K562 (cell line): ENCODE results near the gene USHBP1. TPM values are rescaled to one million over a fixed set of nuclear protein-coding genes. Genes with fewer than 3 reads are reported as not detected.

Experiments
- ATAC-seq: fragments of 200-7000 bp; cut with Tn5 transposase; 3 replicates; pipeline ENCODE4 v1.9.1; 2020; ENCODE audit warnings: moderate library complexity
- BruUV-seq: library from RNA; stranded (reverse); fragments of 400-500 nt; replicated peaks from 2 replicates; lab custom pipeline; 2021; lab: Mats Ljungman, UMichigan
- CTCF ChIA-PET: fragments of 300-600 bp; formaldehyde crosslinking; extraction: SDS; loops from one replicate; lab custom pipeline; 2021; ENCODE audit warnings: low intra/inter-chr PET ratio; lab: Yijun Ruan, JAX
- POLR2A ChIA-PET: fragments of 300-600, 350-650 bp; sonication (Branson Sonifier 250); formaldehyde crosslinking; extraction: SDS; loops from one replicate; lab custom pipeline; 2021; ENCODE audit warnings: antibody characterized with exemption, inconsistent platforms; lab: Yijun Ruan, JAX
- DNase-seq, 4 experiments: peaks; one replicate each; pipeline versions ENCODE4 v3.0.0 to v3.0.0-alpha.2; 2011 to 2018; ENCODE audit warnings: low spot score in 3 of 4, mixed read lengths in 3 of 4; ENCODE audit errors: extremely low read depth in 1 of 4
- FAIRE-seq: peaks from 2 replicates; lab custom pipeline; 2011; peaks lifted over from hg19 to GRCh38; lab: Jason Lieb, UNC
- H2AFZ ChIP-seq: 2 replicates; pipeline ENCODE4 v1.6.0; 2011; ENCODE audit warnings: low read depth, low read length, control low read depth, inconsistent platforms
- H3K27ac ChIP-seq: fragments of 200-600 bp; 3 replicates; pipeline ENCODE4 v1.8.0; 2011; ENCODE audit warnings: low read depth, mild to moderate bottlenecking, control low read depth, inconsistent platforms, low read length, moderate library complexity, mixed read lengths; ENCODE audit errors: extremely low read depth
- H3K27me3 ChIP-seq, 2 experiments: fragments of 300-600 bp in 1 of 2; 2 replicates in 1 of 2; 3 replicates in 1 of 2; pipeline versions ENCODE4 v1.6.0 to v1.8.0; 2011; ENCODE audit warnings: inconsistent platforms in 2 of 2, low read length in 2 of 2, mild to moderate bottlenecking in 1 of 2, mixed read lengths in 1 of 2, moderate library complexity in 1 of 2; ENCODE audit not compliant: control insufficient read depth in 2 of 2, insufficient read depth in 2 of 2
- H3K36me3 ChIP-seq: fragments of 300-600 bp; 3 replicates; pipeline ENCODE4 v1.8.0; 2011; ENCODE audit warnings: mild to moderate bottlenecking, low read length, inconsistent platforms; ENCODE audit not compliant: control insufficient read depth, insufficient read depth
- H3K4me1 ChIP-seq, 2 experiments: fragments of 200-600 bp in 1 of 2; replicated peaks in 1 of 2; 2 replicates in 1 of 2; 3 replicates in 1 of 2; pipeline versions ENCODE4 v1.5.1 to v1.8.0; 2011; ENCODE audit warnings: inconsistent platforms in 2 of 2, low read length in 2 of 2, mild to moderate bottlenecking in 1 of 2, mixed read lengths in 1 of 2, moderate library complexity in 1 of 2; ENCODE audit not compliant: control insufficient read depth in 2 of 2, insufficient read depth in 2 of 2
- H3K4me2 ChIP-seq: 2 replicates; pipeline ENCODE4 v1.6.1; 2011; ENCODE audit warnings: low read length, control low read depth, inconsistent platforms, mixed read lengths; ENCODE audit not compliant: insufficient read depth
- H3K4me3 ChIP-seq: fragments of 200-600 bp; sonication (generic), shearing (Covaris generic); 2 replicates; pipeline ENCODE4 v1.5.1; 2016; ENCODE audit warnings: control low read depth, inconsistent platforms
- H3K79me2 ChIP-seq: fragments of 200-600 bp; 3 replicates; pipeline ENCODE4 v1.8.0; 2011; ENCODE audit warnings: low read length, inconsistent platforms; ENCODE audit not compliant: control insufficient read depth, insufficient read depth
- H3K9ac ChIP-seq, 2 experiments: 2 replicates each; pipeline versions ENCODE4 v1.6.0 to v1.6.1; 2011; ENCODE audit warnings: low read depth in 2 of 2, low read length in 2 of 2, control low read depth in 1 of 2, inconsistent platforms in 1 of 2, mild to moderate bottlenecking in 1 of 2, mixed read lengths in 1 of 2; ENCODE audit not compliant: insufficient read depth in 1 of 2
- H3K9me1 ChIP-seq: one replicate; pipeline ENCODE4 v1.6.0; 2011; ENCODE audit warnings: inconsistent platforms, mild to moderate bottlenecking, low read length, moderate library complexity; ENCODE audit not compliant: control insufficient read depth, insufficient read depth
- H3K9me3 ChIP-seq: replicated peaks from 2 replicates; pipeline ENCODE4 v1.5.1; 2011; ENCODE audit warnings: low read depth, low read length, inconsistent platforms; ENCODE audit not compliant: control insufficient read depth, insufficient read depth
- H4K20me1 ChIP-seq: replicated peaks from 2 replicates; pipeline ENCODE4 v1.6.1; 2011; ENCODE audit warnings: low read length, inconsistent platforms, mixed read lengths; ENCODE audit not compliant: control insufficient read depth, insufficient read depth
- ATF7 ChIP-seq: fragments of 450-650 bp; IDR thresholded peaks from 2 replicates; pipeline ENCODE4 v1.7.1; 2014; ENCODE audit warnings: mild to moderate bottlenecking, moderate library complexity
- BCL6 ChIP-seq: fragments of 250-450 bp; sonication (Bioruptor Pico); IDR thresholded peaks from 2 replicates; pipeline ENCODE4 v1.4.0; 2020
- ETV6 ChIP-seq, 3 experiments: fragments of 150-350 bp in 1 of 3; sonication (generic) in 1 of 3; formaldehyde crosslinking in 1 of 3; IDR thresholded peaks; 2 replicates each; pipeline versions ENCODE4 v1.6.1 to v1.8.0; 2014 to 2022; ENCODE audit warnings: borderline replicate concordance in 2 of 3, low read depth in 2 of 3, antibody characterized with exemption in 1 of 3, low read length in 1 of 3, mild to moderate bottlenecking in 1 of 3, missing genetic modification reagents in 1 of 3
- LEF1 ChIP-seq: fragments of 450-650 bp; IDR thresholded peaks from 2 replicates; pipeline ENCODE4 v1.6.1; 2016; ENCODE audit warnings: mild to moderate bottlenecking
- POLR2AphosphoS2 ChIP-seq: IDR thresholded peaks from 2 replicates; pipeline ENCODE4 v1.6.1; 2012; ENCODE audit warnings: low read length, improper control_type of control experiment
- POLR2AphosphoS5 ChIP-seq: IDR thresholded peaks from 2 replicates; pipeline ENCODE4 v1.6.1; 2011; ENCODE audit warnings: mild to moderate bottlenecking, low read depth, low read length, moderate library complexity; ENCODE audit not compliant: control insufficient read depth, insufficient read depth
- ZNF121 ChIP-seq: sonication (generic); formaldehyde crosslinking; conservative IDR thresholded peaks from 2 replicates; pipeline ENCODE4 v1.8.0; 2022; ENCODE audit warnings: missing genetic modification reagents
- WGBS: fragments of 100-300 bp; shearing (Covaris generic); methylation state at CpG from one replicate; pipeline ENCODE4 v1.1.6; 2016; ENCODE audit warnings: low coverage, mixed read lengths; ENCODE audit not compliant: insufficient coverage; ENCODE audit errors: missing lambda C conversion rate; 5-methylcytosine and 5-hydroxymethylcytosine counted together
- in situ Hi-C: fragments of 300-500 bp; cut with MboI; formaldehyde crosslinking; loops from 4 replicates; pipeline ENCODE4 v1.15.0; 2018; ENCODE audit warnings: inconsistent platforms, mixed read lengths
- intact Hi-C: fragments of 100-400 bp; cut with micrococcal nuclease; formaldehyde crosslinking; loops from 2 replicates; pipeline ENCODE4 v1.14.2; 2022
- polyA plus RNA-seq, 8 experiments: library from polyadenylated mRNA; depleted of rRNA in 4 of 8; stranded (reverse) in 5 of 8; unstranded in 3 of 8; fragments of >200 nt; fragmentation: Nextera tagmentation in 2 of 8; fragmentation: Illumina TruSeq in 1 of 8; extraction: Ambion mirVana in 2 of 8; extraction: Trizol in 1 of 8; gene quantifications; 2 replicates each; pipeline versions ENCODE4 v1.2.1 to v1.2.3, GENCODE V29; 2011 to 2014; ENCODE audit warnings: inconsistent platforms in 1 of 8, missing spikeins in 1 of 8
- total RNA-seq, 7 experiments: library from RNA; depleted of rRNA in 6 of 7; stranded (reverse); fragments of >200 nt in 6 of 7; fragmentation: Illumina TruSeq in 2 of 7; extraction: Trizol in 2 of 7; gene quantifications; 2 replicates each; pipeline versions ENCODE4 v1.2.1 to v1.2.3, GENCODE V29; 2011 to 2021; ENCODE audit warnings: low replicate concordance in 1 of 7
- TF ChIP-seq, protein P1 (sequence below): sonication (generic); formaldehyde crosslinking; IDR thresholded peaks from 2 replicates; pipeline ENCODE4 v1.4.0; 2020; ENCODE audit warnings: mild to moderate bottlenecking, missing genetic modification reagents
- TF ChIP-seq, protein P2 (sequence below): fragments of 250-450 bp; sonication (Bioruptor Pico); IDR thresholded peaks from 2 replicates; pipeline ENCODE4 v1.9.0; 2021; ENCODE audit warnings: mild to moderate bottlenecking
- TF ChIP-seq, protein P3 (sequence below): sonication (generic); formaldehyde crosslinking; IDR thresholded peaks from 2 replicates; pipeline ENCODE4 v1.8.0; 2022; ENCODE audit warnings: mild to moderate bottlenecking, missing genetic modification reagents

The USHBP1 gene
- total and polyA plus RNA-seq, 9 of the 15 experiments (the other 6 are each of a cell fraction or from before 2014, with no cell fraction given) = 0.03 to 0.10 (median 0.05) TPM; not detected in 5

DNA sequence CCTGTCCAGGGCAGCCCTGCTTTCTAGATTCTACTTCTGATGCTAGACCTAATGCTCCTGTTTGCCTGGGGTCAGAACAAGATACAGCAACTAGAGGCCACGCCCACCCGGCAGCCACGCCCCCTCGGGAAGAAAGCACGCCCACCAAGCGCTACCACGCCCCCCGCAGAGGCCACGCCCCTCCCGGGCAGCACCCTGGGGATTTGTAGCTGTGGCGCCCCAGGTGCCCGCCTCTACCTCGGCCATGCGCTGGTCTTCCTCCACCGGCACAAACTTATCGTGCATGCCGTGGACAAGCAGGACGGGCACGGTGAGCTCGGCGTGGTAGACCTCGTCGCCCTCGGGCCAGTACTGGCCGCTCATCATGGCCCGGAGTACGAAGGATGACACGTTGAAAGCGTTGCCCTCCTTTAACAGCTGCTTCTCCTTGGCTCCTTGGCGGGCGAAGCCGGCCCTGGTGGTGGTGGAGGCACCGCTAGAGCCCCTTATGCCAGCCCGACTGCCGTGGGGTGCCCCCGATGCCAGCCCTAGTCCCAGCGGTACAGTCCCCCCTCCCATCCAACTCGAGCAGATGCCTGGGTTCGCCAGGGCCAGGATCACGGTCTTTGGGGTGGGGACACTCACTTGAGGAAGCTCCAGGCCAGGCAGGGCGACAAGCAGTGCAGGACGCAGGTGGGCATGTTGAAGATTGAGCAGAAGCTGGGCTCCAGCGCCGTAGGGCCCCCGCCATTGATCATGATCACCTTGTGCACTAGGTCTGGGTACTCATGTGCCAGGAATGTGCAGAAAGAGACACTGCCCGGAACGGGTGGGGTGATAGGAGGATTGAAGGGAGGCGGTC, 29.7 kb upstream of the USHBP1 start (continued):
- TF ChIP-seq, protein P1, sequence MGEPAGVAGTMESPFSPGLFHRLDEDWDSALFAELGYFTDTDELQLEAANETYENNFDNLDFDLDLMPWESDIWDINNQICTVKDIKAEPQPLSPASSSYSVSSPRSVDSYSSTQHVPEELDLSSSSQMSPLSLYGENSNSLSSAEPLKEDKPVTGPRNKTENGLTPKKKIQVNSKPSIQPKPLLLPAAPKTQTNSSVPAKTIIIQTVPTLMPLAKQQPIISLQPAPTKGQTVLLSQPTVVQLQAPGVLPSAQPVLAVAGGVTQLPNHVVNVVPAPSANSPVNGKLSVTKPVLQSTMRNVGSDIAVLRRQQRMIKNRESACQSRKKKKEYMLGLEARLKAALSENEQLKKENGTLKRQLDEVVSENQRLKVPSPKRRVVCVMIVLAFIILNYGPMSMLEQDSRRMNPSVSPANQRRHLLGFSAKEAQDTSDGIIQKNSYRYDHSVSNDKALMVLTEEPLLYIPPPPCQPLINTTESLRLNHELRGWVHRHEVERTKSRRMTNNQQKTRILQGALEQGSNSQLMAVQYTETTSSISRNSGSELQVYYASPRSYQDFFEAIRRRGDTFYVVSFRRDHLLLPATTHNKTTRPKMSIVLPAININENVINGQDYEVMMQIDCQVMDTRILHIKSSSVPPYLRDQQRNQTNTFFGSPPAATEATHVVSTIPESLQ (CRISPR knock-in tag) = no peak
- TF ChIP-seq BCL6 (CRISPR knock-in tag) (no peak), LEF1 (no peak), POLR2AphosphoS5 (no peak), ATF7 (no peak)
- TF ChIP-seq, protein P2, sequence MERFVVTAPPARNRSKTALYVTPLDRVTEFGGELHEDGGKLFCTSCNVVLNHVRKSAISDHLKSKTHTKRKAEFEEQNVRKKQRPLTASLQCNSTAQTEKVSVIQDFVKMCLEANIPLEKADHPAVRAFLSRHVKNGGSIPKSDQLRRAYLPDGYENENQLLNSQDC (CRISPR knock-in tag) = no peak
- TF ChIP-seq, all 486 proteins: peak for 22

DNA sequence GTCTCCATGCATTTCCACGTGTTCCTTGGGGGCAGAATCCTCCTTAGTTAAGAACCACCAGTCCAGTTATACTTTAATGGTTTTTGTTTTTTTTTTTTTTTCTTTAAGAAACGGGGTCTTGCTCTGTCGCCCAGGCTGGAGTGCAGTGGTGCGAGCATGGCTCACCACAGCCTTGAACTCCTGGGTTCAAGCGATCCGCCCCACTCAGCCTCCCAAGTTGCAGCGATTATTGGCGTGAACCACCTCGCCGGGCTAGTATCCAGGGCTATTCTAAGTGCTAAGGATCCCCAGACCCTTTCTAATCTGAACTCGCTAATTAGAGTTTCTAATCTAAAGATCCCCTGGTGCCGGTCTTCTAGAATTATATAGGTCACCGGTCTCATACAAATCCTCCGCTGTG, 29.1 kb upstream of the USHBP1 start:
- WGBS = 13% methylated on average over 13 of the region's 14 CpGs
- Histone ChIP-seq H3K36me3 (peaks cover 15% of the 10 kb centered on the region; the same call in 2 of the 3 replicates), H3K79me2 (peaks cover 12% of the 10 kb centered on the region), H4K20me1 (no peaks in the 10 kb centered on the region), H3K4me1 (peaks cover 12 to 38% of the 10 kb centered on the region in 2 experiments; a peak in 4 of 5 replicates), H3K27me3 (no peaks in the 10 kb centered on the region), H3K9me3 (peaks cover 3% of the 10 kb centered on the region; the same call in 1 of the 2 replicates), H3K9ac (peak overlapping the region; percentile 42 to 86), H3K27ac (peak overlapping the region; percentile 42), H2AFZ (no peak overlapping the region; the same call in none of the 2 replicates), H3K4me2 (peak overlapping the region; percentile 92), H3K9me1 (peaks cover 7% of the 10 kb centered on the region), H3K4me3 (peak overlapping the region; percentile 62)
- in situ Hi-C loops = loop anchor here (5.0 kb wide), 1 partner anchor 94 kb away; no protein-coding TSS in a partner anchor
- intact Hi-C loops = loop anchor here (1.0 to 5.0 kb wide), 5 partner anchors 12 to 396 kb away; partner anchors contain the start of genes ANO8 and MRPL34
- POLR2A ChIA-PET = interaction anchor here (0.6 to 1.4 kb wide), 7 partner anchors 9 to 124 kb away, joined by 3 to 7 read pairs (median 4); partner anchors contain the start of genes ABHD8 and MRPL34
- no TSS peak for BruUV-seq
- DNase-seq (no peak), ATAC-seq (no peak), FAIRE-seq (no peak)
- CTCF ChIA-PET = interaction anchor here (0.6 to 1.4 kb wide), 4 partner anchors 10 to 93 kb away, joined by 3 to 6 read pairs (median 4); partner anchors contain the start of gene ABHD8
- TF ChIP-seq, protein P3, sequence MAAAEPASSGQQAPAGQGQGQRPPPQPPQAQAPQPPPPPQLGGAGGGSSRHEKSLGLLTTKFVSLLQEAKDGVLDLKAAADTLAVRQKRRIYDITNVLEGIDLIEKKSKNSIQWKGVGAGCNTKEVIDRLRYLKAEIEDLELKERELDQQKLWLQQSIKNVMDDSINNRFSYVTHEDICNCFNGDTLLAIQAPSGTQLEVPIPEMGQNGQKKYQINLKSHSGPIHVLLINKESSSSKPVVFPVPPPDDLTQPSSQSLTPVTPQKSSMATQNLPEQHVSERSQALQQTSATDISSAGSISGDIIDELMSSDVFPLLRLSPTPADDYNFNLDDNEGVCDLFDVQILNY (CRISPR knock-in tag) = no peak
- TF ChIP-seq ETV6 (IDR thresholded peaks at IDR 0.05; ENCODE audit: borderline replicate concordance in 1 of 2, low read depth in 2 of 2, low read length in 1 of 2) (no peak), ETV6 (CRISPR knock-in tag; IDR thresholded peaks at IDR 0.05; ENCODE audit: borderline replicate concordance) (no peak), ZNF121 (CRISPR knock-in tag) (peak; percentile 77), POLR2AphosphoS2 (no peak)
